HepG2 (cell line): ENCODE measurements around the gene OAF. TPM values are rescaled to one million over a fixed set of nuclear protein-coding genes. Genes with fewer than 3 reads are reported as not detected.
"Not testable (repeated sequence)": the region's sequence is repeated elsewhere in the genome, so short reads cannot be mapped to it uniquely, and the experiment has no call there.

Source experiments
- ATAC-seq: fragments of 200-7000 bp; cut with Tn5 transposase; 3 replicates; pipeline ENCODE4 v1.9.1; 2020; ENCODE audit warnings: mild to moderate bottlenecking, moderate library complexity
- BruUV-seq: library from RNA; stranded (reverse); fragments of 400-500 nt; replicated peaks from 2 replicates; lab custom pipeline; 2021; lab: Mats Ljungman, UMichigan
- CTCF ChIA-PET: fragments of 300-600 bp; formaldehyde crosslinking; extraction: SDS; loops from one replicate; lab custom pipeline; 2021; ENCODE audit warnings: low total read pairs, inconsistent platforms, low intra/inter-chr PET ratio; lab: Yijun Ruan, JAX
- POLR2A ChIA-PET: fragments of 350-600 bp; sonication (Branson Sonifier 250); formaldehyde crosslinking; loops from one replicate; lab custom pipeline; 2020; ENCODE audit warnings: antibody characterized with exemption, inconsistent platforms; lab: Yijun Ruan, JAX
- DNase-seq: peaks from one replicate; pipeline ENCODE4 v3.0.0-alpha.2; 2015; ENCODE audit warnings: low spot score
- FAIRE-seq: peaks from 3 replicates; lab custom pipeline; 2011; peaks lifted over from hg19 to GRCh38; lab: Jason Lieb, UNC
- H2AFZ ChIP-seq: one replicate; pipeline ENCODE4 v1.6.1; 2011; ENCODE audit warnings: low read length, inconsistent platforms
- H3K27ac ChIP-seq: fragments of 300-600 bp; 3 replicates; pipeline ENCODE4 v1.8.0; 2011; ENCODE audit warnings: mixed run types, mild to moderate bottlenecking, mixed read lengths, low read length, inconsistent platforms; ENCODE audit not compliant: insufficient read depth; ENCODE audit errors: extremely low read length
- H3K27me3 ChIP-seq, 2 experiments: fragments of 200-600 bp in 1 of 2; 2 replicates in 1 of 2; 3 replicates in 1 of 2; pipeline versions ENCODE4 v1.6.0 to v1.8.0; 2011; ENCODE audit warnings: low read length in 2 of 2, mild to moderate bottlenecking in 2 of 2, moderate library complexity in 2 of 2, inconsistent platforms in 1 of 2; ENCODE audit not compliant: insufficient read depth in 2 of 2, control insufficient read depth in 1 of 2
- H3K36me3 ChIP-seq, 2 experiments: fragments of 200-600 bp in 1 of 2; replicated peaks in 1 of 2; 2 replicates in 1 of 2; 3 replicates in 1 of 2; pipeline versions ENCODE4 v1.5.1 to v1.8.0; 2011; ENCODE audit warnings: low read length in 2 of 2, inconsistent platforms in 1 of 2; ENCODE audit not compliant: insufficient read depth in 2 of 2, control insufficient read depth in 1 of 2
- H3K4me1 ChIP-seq: 2 replicates; pipeline ENCODE4 v1.5.1; 2012; ENCODE audit warnings: low read length, inconsistent platforms; ENCODE audit not compliant: insufficient read depth
- H3K4me2 ChIP-seq: 2 replicates; pipeline ENCODE4 v1.6.0; 2011; ENCODE audit warnings: low read depth, low read length, inconsistent platforms
- H3K4me3 ChIP-seq, 3 experiments: fragments of 200-600 bp in 1 of 3; sonication (generic), shearing (Covaris generic) in 1 of 3; replicated peaks in 1 of 3; 2 replicates each; pipeline ENCODE4 v1.5.1; 2011 to 2016; ENCODE audit warnings: low read length in 3 of 3, inconsistent platforms in 2 of 3, low read depth in 2 of 3, mild to moderate bottlenecking in 2 of 3, control low read depth in 1 of 3, mixed read lengths in 1 of 3; ENCODE audit not compliant: insufficient read depth in 1 of 3
- H3K79me2 ChIP-seq: one replicate; pipeline ENCODE4 v1.6.1; 2011; ENCODE audit warnings: low read length, inconsistent platforms; ENCODE audit not compliant: insufficient read depth
- H3K9ac ChIP-seq: 2 replicates; pipeline ENCODE4 v1.6.0; 2011; ENCODE audit warnings: mild to moderate bottlenecking, low read depth, low read length, inconsistent platforms; ENCODE audit not compliant: insufficient read depth
- H3K9me3 ChIP-seq: 2 replicates; pipeline ENCODE4 v1.5.1; 2012; ENCODE audit warnings: mild to moderate bottlenecking, low read length
- H4K20me1 ChIP-seq: 2 replicates; pipeline ENCODE4 v1.6.0; 2011; ENCODE audit warnings: inconsistent platforms, mild to moderate bottlenecking, low read length, moderate library complexity; ENCODE audit not compliant: insufficient read depth
- CENPX ChIP-seq: sonication (generic); formaldehyde crosslinking; IDR thresholded peaks from 2 replicates; pipeline ENCODE4 v1.9.0; 2021; ENCODE audit warnings: mild to moderate bottlenecking, missing genetic modification reagents, moderate library complexity
- FOXP1 ChIP-seq, 2 experiments: fragments of 450-650 bp in 1 of 2; IDR thresholded peaks; 2 replicates each; pipeline ENCODE4 v1.6.1; 2017 to 2018; ENCODE audit warnings: antibody characterized with exemption in 1 of 2
- HMG20A ChIP-seq: IDR thresholded peaks from 2 replicates; pipeline ENCODE4 v1.6.1; 2016; ENCODE audit warnings: borderline replicate concordance
- HNF4G ChIP-seq, 2 experiments: sonication (generic) in 1 of 2; formaldehyde crosslinking in 1 of 2; IDR thresholded peaks; 2 replicates each; pipeline versions ENCODE4 v1.4.0 to v1.6.1; 2011 to 2020; ENCODE audit warnings: borderline replicate concordance in 2 of 2, low read depth in 2 of 2, mild to moderate bottlenecking in 2 of 2, low read length in 1 of 2, missing genetic modification reagents in 1 of 2, moderate library complexity in 1 of 2
- KDM3A ChIP-seq: IDR thresholded peaks from 2 replicates; pipeline ENCODE4 v1.6.1; 2018; ENCODE audit warnings: low read depth, missing compliant biosample characterization
- MTA3 ChIP-seq: sonication (generic); formaldehyde crosslinking; IDR thresholded peaks from 2 replicates; pipeline ENCODE4 v1.4.0; 2020; ENCODE audit warnings: missing genetic modification reagents
- MTF1 ChIP-seq: sonication (generic); formaldehyde crosslinking; IDR thresholded peaks from 2 replicates; pipeline ENCODE4 v1.5.0; 2020; ENCODE audit warnings: missing genetic modification reagents
- NPAS2 ChIP-seq: sonication (generic); formaldehyde crosslinking; IDR thresholded peaks from 2 replicates; pipeline ENCODE4 v1.8.0; 2022; ENCODE audit warnings: mild to moderate bottlenecking, missing genetic modification reagents, borderline replicate concordance
- NR0B2 ChIP-seq: sonication (generic); formaldehyde crosslinking; IDR thresholded peaks from 2 replicates; pipeline ENCODE4 v1.4.0; 2020; ENCODE audit warnings: mild to moderate bottlenecking, missing genetic modification reagents
- NR2F2 ChIP-seq: IDR thresholded peaks from 2 replicates; pipeline ENCODE4 v1.6.1; 2012; ENCODE audit warnings: low read depth, inconsistent platforms, borderline replicate concordance
- SMAD1 ChIP-seq: sonication (generic); formaldehyde crosslinking; IDR thresholded peaks from 2 replicates; pipeline ENCODE4 v1.4.0; 2020; ENCODE audit warnings: missing genetic modification reagents, low read depth, mild to moderate bottlenecking, borderline replicate concordance
- SP1 ChIP-seq, 2 experiments: fragments of 450-650 bp in 1 of 2; sonication (generic) in 1 of 2; formaldehyde crosslinking in 1 of 2; IDR thresholded peaks; 2 replicates each; pipeline versions ENCODE4 v1.4.0 to v1.6.1; 2016 to 2020; ENCODE audit warnings: missing genetic modification reagents in 1 of 2
- SPEN ChIP-seq: sonication (generic); formaldehyde crosslinking; IDR thresholded peaks from 2 replicates; pipeline ENCODE4 v1.5.1; 2020; ENCODE audit warnings: low read depth, mild to moderate bottlenecking, missing genetic modification reagents
- THYN1 ChIP-seq: sonication (generic); formaldehyde crosslinking; IDR thresholded peaks from 2 replicates; pipeline ENCODE4 v1.8.1; 2023; ENCODE audit warnings: low read depth, mild to moderate bottlenecking, moderate library complexity, missing genetic modification reagents, borderline replicate concordance
- ZNF12 ChIP-seq: sonication (generic); formaldehyde crosslinking; IDR thresholded peaks from 2 replicates; pipeline ENCODE4 v1.5.0; 2020; ENCODE audit warnings: missing genetic modification reagents
- ZNF333 ChIP-seq: sonication (generic); formaldehyde crosslinking; IDR thresholded peaks from 2 replicates; pipeline ENCODE4 v1.4.0; 2020; ENCODE audit warnings: mild to moderate bottlenecking, missing genetic modification reagents, borderline replicate concordance
- ZNF780A ChIP-seq: sonication (generic); formaldehyde crosslinking; IDR thresholded peaks from 2 replicates; pipeline ENCODE4 v1.8.0; 2022; ENCODE audit warnings: mild to moderate bottlenecking, missing genetic modification reagents, moderate library complexity
- ZSCAN25 ChIP-seq: sonication (generic); formaldehyde crosslinking; IDR thresholded peaks from 2 replicates; pipeline ENCODE4 v1.8.0; 2022; ENCODE audit warnings: mild to moderate bottlenecking, missing genetic modification reagents
- WGBS: methylation state at CpG from one replicate; pipeline ENCODE4 v1.1.6; 2017; ENCODE audit warnings: low lambda C conversion rate; 5-methylcytosine and 5-hydroxymethylcytosine counted together
- in situ Hi-C: cut with HindIII; loops from 2 replicates; pipeline ENCODE4 v1.10.0; 2017; ENCODE audit warnings: low pct_unique_long_range_greater_than_20kb; ENCODE audit not compliant: extremely low pct_ligation_motif_present
- intact Hi-C: fragments of 100-400 bp; cut with micrococcal nuclease; formaldehyde crosslinking; loops from one replicate; pipeline ENCODE4 v1.10.0; 2022; ENCODE audit not compliant: unreplicated experiment
- polyA plus RNA-seq, 8 experiments: library from polyadenylated mRNA; depleted of rRNA in 3 of 8; stranded (reverse) in 7 of 8; unstranded in 1 of 8; fragments of >200 nt; fragmentation: Illumina TruSeq in 4 of 8; extraction: Trizol in 4 of 8; gene quantifications; 2 replicates each; pipeline versions ENCODE4 v1.2.1 to v1.2.3, GENCODE V29; 2011 to 2016; ENCODE audit warnings: low read depth in 4 of 8, missing spikeins in 1 of 8, mixed read lengths in 1 of 8; ENCODE audit not compliant: insufficient read depth in 1 of 8
- total RNA-seq, 5 experiments: library from RNA; depleted of rRNA; stranded (reverse); fragments of >200 nt; fragmentation: Illumina TruSeq; extraction: Trizol; gene quantifications; 2 replicates each; pipeline ENCODE4 v1.2.3, GENCODE V29; 2016; ENCODE audit warnings: low read depth in 1 of 5

The OAF gene
- total and polyA plus RNA-seq, 2 of the 13 experiments (the other 11 are each of a cell fraction or from before 2014, with no cell fraction given), result 63.7 to 94.6 TPM

- no peak overlapping the region for H2AFZ ChIP-seq
- FAIRE-seq, result no peak
- ChIA-PET POLR2A (interaction anchor here (1.0 to 1.5 kb wide), 3 partner anchors 14 to 45 kb away, joined by 3 to 4 read pairs (median 3); no protein-coding TSS in a partner anchor), CTCF (no interaction called here)
- H3K4me3 ChIP-seq, result no peak overlapping the region
- DNase-seq, result no peak
- no peak overlapping the region for H3K9ac ChIP-seq
- peaks cover 2% of the 10 kb centered on the region for H3K79me2 ChIP-seq
- no peak overlapping the region for H3K27ac ChIP-seq
- in situ Hi-C loops, result no loop called here
- peaks cover 45% of the 10 kb centered on the region for H3K4me1 ChIP-seq
- no peaks in the 10 kb centered on the region for H3K27me3 ChIP-seq
- H4K20me1 ChIP-seq, result no peaks in the 10 kb centered on the region
- no peaks in the 10 kb centered on the region for H3K9me3 ChIP-seq
- WGBS, result 89% methylated on average over 5 of the region's 10 CpGs
- no peaks in the 10 kb centered on the region for H3K36me3 ChIP-seq
- no peak for TF ChIP-seq ZSCAN25 (CRISPR knock-in tag)
- no peak for TF ChIP-seq NR0B2
- no peak for TF ChIP-seq NPAS2 (CRISPR knock-in tag)
- no peak for TF ChIP-seq KDM3A
- TF ChIP-seq MTF1, result no peak
- TF ChIP-seq HMG20A (CRISPR knock-in tag), result no peak
- no peak for TF ChIP-seq SP1 (IDR thresholded peaks at IDR 0.05)
- no peak for TF ChIP-seq SP1 (CRISPR knock-in tag; IDR thresholded peaks at IDR 0.05)
- no peak for TF ChIP-seq SPEN (CRISPR knock-in tag)
- no peak for TF ChIP-seq ZNF12 (CRISPR knock-in tag)
- no peak for TF ChIP-seq SMAD1 (CRISPR knock-in tag)
- TF ChIP-seq ZNF780A (CRISPR knock-in tag), result no peak
- TF ChIP-seq HNF4G (IDR thresholded peaks at IDR 0.05; ENCODE audit: borderline replicate concordance, low read depth, low read length), result no peak
- TF ChIP-seq HNF4G (CRISPR knock-in tag; IDR thresholded peaks at IDR 0.05; ENCODE audit: borderline replicate concordance, low read depth), result no peak
- no peak for TF ChIP-seq ZNF333
- no peak for TF ChIP-seq THYN1 (CRISPR knock-in tag)
- TF ChIP-seq MTA3, result no peak
- TF ChIP-seq FOXP1 (IDR thresholded peaks at IDR 0.05), result no peak
- no peak for TF ChIP-seq FOXP1 (CRISPR knock-in tag; IDR thresholded peaks at IDR 0.05)
- no peak for TF ChIP-seq CENPX (CRISPR knock-in tag)
- TF ChIP-seq NR2F2, result no peak
- no peak overlapping the region for H3K4me2 ChIP-seq
- no TSS peak for BruUV-seq
- intact Hi-C loops, result no loop called here
- ATAC-seq, result no peak
Observed at GRCh38 chr11:120179057-120179672, 31.7 kb upstream of the OAF start.

GRCh38 chr11:120180063-120180462 lies 30.8 kb upstream of the OAF start:
- BruUV-seq, FAIRE-seq: not testable (repeated sequence)

More at GRCh38 chr11:120180063-120180462, 30.8 kb upstream of the OAF start:
- ATAC-seq, H3K9ac ChIP-seq, H3K9me3 ChIP-seq, H2AFZ ChIP-seq, H3K79me2 ChIP-seq, H3K36me3 ChIP-seq, H3K4me2 ChIP-seq, H3K4me3 ChIP-seq, H3K27me3 ChIP-seq, H4K20me1 ChIP-seq, H3K27ac ChIP-seq, DNase-seq, in situ Hi-C loops, CTCF ChIA-PET: not testable (repeated sequence)
- POLR2A ChIA-PET, result interaction anchor here (0.6 to 2.3 kb wide), 5 partner anchors 13 to 146 kb away, joined by 4 to 13 read pairs (median 5); no protein-coding TSS in a partner anchor
- H3K4me1 ChIP-seq, result peaks cover 53% of the 10 kb centered on the region
- WGBS, result 97% methylated on average over 6 of the region's 6 CpGs
- intact Hi-C loops, result loop anchor here (10.0 kb wide), 1 partner anchor 515 kb away; no protein-coding TSS in a partner anchor
